GM12801 (cell line): ENCODE measurements around the gene SLC6A5.

Experiments
- TF ChIP-seq, protein P1 (sequence below): IDR thresholded peaks from one replicate; pipeline ENCODE4 v1.5.1; 2011; ENCODE audit warnings: control low read depth; ENCODE audit not compliant: insufficient read length; ENCODE audit errors: extremely low read depth

The SLC6A5 gene

DNA sequence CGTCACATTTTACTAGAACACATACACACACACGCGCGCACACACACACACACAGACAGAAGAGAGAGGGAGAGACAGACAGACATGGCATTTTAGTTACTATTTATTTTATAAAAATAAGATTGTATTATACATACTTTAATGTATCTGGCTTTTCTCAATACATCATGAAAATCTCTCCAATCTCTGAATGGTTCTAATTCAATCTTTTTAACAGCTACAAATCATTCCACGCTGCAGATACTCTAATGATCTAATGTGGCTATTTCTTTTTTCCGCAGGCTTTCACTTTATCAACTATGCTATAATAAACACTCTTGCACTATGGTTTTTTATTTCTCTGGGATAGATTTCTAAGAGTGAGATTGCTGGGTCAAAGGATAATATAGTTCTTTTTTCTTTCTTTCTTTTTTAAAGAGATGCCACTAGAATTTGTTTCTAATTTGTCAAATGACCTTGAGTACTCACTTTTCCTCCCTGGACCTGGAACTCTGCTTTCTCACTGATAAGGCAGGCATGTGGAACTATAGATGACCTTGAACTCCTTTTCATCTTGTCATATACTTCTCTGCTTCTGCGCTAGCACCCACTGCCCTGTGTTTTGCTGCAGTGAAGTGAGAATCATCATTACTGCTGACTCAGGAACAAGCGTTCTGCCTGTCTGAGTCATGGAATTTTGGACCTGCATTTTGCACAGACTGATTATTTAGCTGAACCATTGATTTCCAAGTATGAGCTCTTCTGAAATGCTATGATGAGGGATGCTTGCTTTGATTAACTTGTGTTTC is 4.9 kb upstream of the SLC6A5 start:
- TF ChIP-seq, protein P1, sequence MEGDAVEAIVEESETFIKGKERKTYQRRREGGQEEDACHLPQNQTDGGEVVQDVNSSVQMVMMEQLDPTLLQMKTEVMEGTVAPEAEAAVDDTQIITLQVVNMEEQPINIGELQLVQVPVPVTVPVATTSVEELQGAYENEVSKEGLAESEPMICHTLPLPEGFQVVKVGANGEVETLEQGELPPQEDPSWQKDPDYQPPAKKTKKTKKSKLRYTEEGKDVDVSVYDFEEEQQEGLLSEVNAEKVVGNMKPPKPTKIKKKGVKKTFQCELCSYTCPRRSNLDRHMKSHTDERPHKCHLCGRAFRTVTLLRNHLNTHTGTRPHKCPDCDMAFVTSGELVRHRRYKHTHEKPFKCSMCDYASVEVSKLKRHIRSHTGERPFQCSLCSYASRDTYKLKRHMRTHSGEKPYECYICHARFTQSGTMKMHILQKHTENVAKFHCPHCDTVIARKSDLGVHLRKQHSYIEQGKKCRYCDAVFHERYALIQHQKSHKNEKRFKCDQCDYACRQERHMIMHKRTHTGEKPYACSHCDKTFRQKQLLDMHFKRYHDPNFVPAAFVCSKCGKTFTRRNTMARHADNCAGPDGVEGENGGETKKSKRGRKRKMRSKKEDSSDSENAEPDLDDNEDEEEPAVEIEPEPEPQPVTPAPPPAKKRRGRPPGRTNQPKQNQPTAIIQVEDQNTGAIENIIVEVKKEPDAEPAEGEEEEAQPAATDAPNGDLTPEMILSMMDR: no peak

DNA sequence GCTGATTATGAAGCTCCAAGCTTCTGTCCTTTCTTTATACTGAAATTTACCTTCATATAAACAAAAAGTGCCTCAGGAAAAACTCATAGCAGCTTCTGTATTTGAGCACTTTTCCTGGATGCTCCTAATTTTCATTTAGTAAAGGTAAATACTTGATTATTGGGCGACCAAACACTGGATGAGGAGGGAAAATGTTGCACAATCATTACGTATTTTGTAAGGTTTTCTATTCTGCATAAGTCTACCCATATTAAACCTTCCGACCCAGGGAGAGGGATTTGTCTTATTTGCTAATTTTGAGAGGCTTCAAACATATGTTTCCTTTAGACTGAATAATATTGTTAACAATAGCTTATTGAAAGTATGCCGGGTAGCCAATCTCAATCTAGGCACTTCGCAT is 4.3 kb upstream of the SLC6A5 start:
- TF ChIP-seq, protein P1: no peak

DNA sequence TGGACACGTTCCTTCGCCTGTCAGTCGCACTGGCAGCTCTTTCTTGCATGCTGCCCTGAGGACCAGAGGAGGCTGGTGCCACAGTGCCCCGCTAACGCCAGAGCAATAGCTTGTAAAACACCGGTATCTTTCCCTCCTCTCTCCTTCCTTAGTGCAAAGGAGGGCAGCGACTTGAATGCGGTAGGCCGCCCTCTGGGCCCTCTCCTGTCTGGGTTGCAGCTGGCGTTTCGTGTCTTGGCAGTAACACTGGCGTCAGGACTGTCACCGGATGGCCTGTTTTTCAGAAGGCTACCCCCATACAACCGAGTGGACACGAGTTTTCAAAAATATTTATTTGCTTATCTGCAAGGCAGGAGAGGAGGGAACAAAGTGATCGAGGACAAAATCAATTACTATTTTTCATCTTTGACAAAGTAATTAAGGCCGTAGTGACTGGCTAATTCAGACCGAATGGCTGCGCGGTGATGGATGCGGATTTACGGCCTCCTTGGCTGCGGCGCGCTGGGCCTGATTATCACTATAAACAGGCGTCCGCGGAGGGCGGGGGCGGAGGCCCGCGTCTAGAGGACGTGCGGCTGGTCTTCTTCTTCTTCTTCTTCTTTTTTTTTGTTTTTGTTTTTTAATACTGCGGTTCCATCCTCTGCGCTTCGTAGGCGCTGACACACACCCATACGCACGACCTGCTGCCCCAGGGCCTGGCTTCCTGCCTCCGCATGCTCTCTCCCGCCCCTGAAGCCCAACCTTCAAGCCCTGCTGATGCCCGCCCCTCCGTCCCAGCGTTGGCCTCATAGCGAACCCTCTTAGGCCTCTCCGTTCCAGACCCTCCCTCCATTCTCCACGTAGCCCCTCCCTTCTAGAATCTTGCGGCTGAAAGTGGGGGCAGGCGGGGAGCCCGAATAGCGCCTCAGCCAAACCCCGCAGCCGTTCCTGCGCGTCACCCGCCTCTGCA is 2.9 kb upstream of the SLC6A5 start:
- TF ChIP-seq, protein P1: no peak

DNA sequence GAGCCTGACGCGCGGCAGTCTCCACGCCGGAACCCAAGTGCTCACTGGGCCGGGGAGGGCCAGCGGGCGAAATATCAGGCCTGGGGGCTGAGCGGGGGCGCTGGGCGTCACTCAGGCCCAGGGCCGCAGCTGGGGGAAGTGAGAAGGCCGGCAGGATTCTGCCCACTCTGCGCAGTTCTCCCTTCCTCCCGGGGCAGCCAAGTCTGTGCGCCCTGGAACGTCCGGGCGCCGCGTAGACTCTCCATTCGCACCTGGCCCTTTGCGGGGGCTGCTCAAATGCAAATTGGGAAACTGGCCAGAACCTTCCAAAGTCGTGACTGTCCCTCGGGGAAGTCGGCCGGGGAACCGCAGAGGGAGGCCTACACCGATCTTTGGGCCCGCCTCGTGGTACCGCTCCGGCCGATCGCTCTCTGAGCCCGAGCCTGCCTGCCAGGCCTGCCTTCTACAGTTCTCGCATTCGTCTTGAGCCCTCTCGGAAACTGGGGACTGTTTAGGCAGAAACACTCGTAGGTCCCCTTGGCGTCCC is 2.2 kb upstream of the SLC6A5 start:
- TF ChIP-seq, protein P1: no peak

DNA sequence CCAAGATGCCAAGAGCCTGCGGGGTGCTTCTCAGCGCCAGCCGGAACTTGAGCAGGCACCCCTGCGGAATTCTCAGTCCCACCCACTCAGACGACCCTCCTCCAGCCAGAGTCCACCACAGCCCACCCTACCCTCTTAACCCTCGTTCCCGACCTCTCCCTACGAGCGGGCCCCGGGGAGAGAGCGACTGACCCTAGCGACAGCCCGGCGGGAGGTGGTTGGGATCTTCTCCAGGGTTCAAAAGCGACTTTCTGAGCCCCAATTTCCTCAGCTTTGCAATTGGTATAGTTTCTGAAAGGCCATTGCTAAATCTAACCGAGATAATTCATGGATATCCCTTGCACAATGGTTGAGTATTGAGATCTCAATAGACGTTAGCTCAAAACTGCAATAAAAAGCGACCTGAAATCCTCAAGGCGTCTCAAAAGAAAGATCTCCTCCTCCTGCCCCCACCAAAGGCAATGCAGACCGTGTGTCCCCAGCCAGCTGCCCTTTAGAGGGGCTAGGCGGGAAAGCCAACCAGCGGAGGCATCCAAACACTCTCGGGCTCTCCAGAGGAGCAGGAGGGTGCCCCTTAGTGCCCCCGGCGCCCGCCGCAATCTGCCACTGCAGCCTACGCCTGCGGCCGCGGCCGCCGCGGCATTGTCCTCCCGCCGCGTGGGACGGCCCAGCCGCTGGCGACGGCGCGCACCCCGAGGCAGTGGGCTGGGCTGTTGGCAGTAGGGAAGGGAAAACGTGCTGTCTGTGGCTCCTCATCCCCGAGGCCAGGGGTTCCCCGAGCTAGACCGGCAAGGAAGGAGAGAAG is 1.5 kb upstream of the SLC6A5 start:
- TF ChIP-seq, protein P1: no peak

DNA sequence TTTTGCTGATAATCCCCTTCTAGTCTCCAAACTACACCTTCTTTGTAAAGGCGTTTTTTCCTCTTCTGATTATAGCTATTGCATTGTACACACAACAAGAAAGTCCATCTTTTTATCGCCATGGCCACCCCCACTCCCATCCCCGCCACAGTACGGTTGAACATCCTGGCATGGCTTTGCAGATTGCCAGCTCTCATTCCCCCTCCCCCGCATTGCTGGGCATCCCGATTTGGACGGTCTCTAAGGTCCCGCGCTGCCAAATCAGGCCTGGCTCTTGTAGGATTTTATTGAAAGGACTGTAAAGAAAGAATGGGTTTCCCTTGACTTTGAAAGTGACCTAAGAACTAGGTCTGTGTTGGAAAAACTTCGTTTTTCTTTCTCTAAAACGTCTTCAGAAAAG is 916 bp upstream of the SLC6A5 start:
- TF ChIP-seq, protein P1: no peak
